Activated T-helper 2 cell treated with anti-CD3 and anti-CD28 coated beads, Interferon-gamma antibody, Interleukin-2, Interleukin-4, amounts not matched to agents 10 μg/mL and 5 μg/mL and 100 μg/mL, durations not matched to agents 14 hours and 24 hours and 36 hours (primary cell): Measurements from ENCODE around the gene APELA. TPM values are rescaled to one million over a fixed set of nuclear protein-coding genes. Genes with fewer than 3 reads are reported as not detected.
"Not testable (repeated sequence)": the region's sequence is repeated elsewhere in the genome, so short reads cannot be mapped to it uniquely, and the experiment has no call there.

Source experiments
- DNase-seq: peaks from one replicate; pipeline ENCODE4 v3.0.0; 2021; ENCODE audit warnings: low spot score
- H3K27ac Mint-ChIP-seq: one replicate; pipeline ENCODE4 v1.8.0; 2021; ENCODE audit warnings: mixed read lengths
- H3K27me3 Mint-ChIP-seq: one replicate; pipeline ENCODE4 v1.8.0; 2021; ENCODE audit warnings: low read depth, mixed read lengths
- H3K36me3 Mint-ChIP-seq: one replicate; pipeline ENCODE4 v1.8.0; 2021; ENCODE audit warnings: low read depth, mixed read lengths
- H3K4me1 Mint-ChIP-seq: one replicate; pipeline ENCODE4 v1.8.0; 2021; ENCODE audit warnings: low read depth, mixed read lengths
- H3K4me3 Mint-ChIP-seq: one replicate; pipeline ENCODE4 v1.8.0; 2021; ENCODE audit warnings: low read depth, mild to moderate bottlenecking, moderate library complexity, mixed read lengths
- H3K9me3 Mint-ChIP-seq: one replicate; pipeline ENCODE4 v1.8.0; 2021; ENCODE audit warnings: mixed read lengths
- intact Hi-C: fragments of 100-400 bp; cut with micrococcal nuclease; formaldehyde crosslinking; loops from one replicate; pipeline ENCODE4 v1.15.1; 2023
- total RNA-seq: library from RNA; stranded (reverse); gene quantifications from 2 replicates; pipeline ENCODE4 v1.2.3, GENCODE V29; 2022

APELA gene
- total RNA-seq, 1 donor from 2014 or later: not detected

DNA sequence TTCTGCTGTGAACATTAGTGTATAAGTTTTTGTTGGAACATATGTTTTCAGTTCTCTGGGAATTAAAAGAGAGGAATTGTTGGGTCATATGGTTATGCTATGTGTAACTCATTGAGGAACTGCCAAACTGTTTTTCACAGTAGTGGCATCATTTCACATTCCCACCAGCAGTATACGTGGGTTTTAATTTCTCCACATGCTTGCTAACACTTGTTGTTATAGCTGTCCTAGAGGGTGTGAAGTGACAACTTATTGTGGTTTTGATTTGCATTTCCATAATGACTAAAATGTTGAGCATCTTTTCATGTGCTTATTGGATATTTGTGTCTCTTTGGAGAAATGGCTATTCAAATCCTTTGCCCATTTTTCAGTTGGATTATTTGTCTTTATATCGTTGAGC, 13.7 kb downstream of the APELA start:
- Mint-ChIP-seq H3K27me3 (no peaks in the 10 kb centered on the region), H3K36me3 (no peaks in the 10 kb centered on the region), H3K4me3 (no peak overlapping the region), H3K4me1 (no peaks in the 10 kb centered on the region), H3K9me3 (no peaks in the 10 kb centered on the region), H3K27ac (no peak overlapping the region)
- DNase-seq: no peak
- intact Hi-C loops: no loop called here

DNA sequence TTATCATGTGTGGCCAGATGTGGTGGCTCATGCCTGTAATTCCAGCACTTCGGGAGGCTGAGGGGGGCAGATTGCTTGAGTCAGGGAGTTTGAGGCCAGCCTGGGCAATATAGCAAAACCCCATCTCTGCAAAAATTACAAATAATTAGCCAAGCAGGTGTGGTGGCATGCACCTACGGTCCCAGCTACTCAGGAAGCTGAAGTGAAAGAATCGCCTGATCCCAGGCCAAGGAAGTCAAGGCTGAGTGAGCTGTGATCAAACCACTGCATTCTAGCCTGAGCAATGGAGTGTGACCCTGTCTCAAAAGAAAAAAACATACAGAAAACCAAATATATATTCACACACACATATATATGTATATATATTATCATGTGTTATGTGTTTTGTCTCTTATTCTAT, 15.0 kb downstream of the APELA start:
- no peaks in the 10 kb centered on the region for H3K27me3 Mint-ChIP-seq
- H3K4me1 Mint-ChIP-seq: no peaks in the 10 kb centered on the region
- H3K9me3 Mint-ChIP-seq: no peaks in the 10 kb centered on the region
- intact Hi-C loops: no loop called here
- no peak for DNase-seq
- no peaks in the 10 kb centered on the region for H3K36me3 Mint-ChIP-seq
- no peak overlapping the region for H3K27ac Mint-ChIP-seq
- H3K4me3 Mint-ChIP-seq: no peak overlapping the region

- DNase-seq: no peak
- no peaks in the 10 kb centered on the region for H3K4me1 Mint-ChIP-seq
- H3K4me3 Mint-ChIP-seq: no peak overlapping the region
- H3K27ac Mint-ChIP-seq: no peak overlapping the region
- no peaks in the 10 kb centered on the region for H3K9me3 Mint-ChIP-seq
- H3K27me3 Mint-ChIP-seq: no peaks in the 10 kb centered on the region
- intact Hi-C loops: no loop called here
- H3K36me3 Mint-ChIP-seq: no peaks in the 10 kb centered on the region
These were observed 17.7 kb downstream of the APELA start for GRCh38 chr4:164894702-164895101.

DNA sequence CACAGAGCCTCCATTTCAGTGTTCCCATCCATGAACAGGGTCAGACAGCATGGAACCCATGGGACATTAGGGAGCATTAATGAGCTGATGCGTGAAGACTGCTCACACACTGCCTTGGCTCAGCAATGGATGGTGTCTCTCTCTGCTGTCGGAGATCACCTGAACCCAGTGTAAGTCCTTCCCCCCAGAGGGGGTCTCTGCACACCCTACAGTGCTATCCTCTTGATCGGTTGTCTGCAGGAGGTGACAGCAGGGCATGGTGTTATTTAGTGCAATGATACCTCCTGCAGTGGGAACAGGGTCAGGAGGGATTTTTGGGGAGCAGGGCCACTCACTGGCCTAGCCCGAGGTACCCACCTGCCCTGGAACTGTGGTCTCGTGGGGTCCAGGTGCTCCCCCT, 25.6 kb downstream of the APELA start:
- Mint-ChIP-seq H3K36me3 (no peaks in the 10 kb centered on the region), H3K27ac (no peak overlapping the region), H3K9me3 (no peaks in the 10 kb centered on the region), H3K4me3 (no peak overlapping the region), H3K4me1 (no peaks in the 10 kb centered on the region), H3K27me3 (no peaks in the 10 kb centered on the region)
- intact Hi-C loops: no loop called here
- DNase-seq: no peak

GRCh38 chr4:164904336-164904735, 27.4 kb downstream of the APELA start:
- no peaks in the 10 kb centered on the region for H3K27me3 Mint-ChIP-seq
- H3K27ac Mint-ChIP-seq: no peak overlapping the region
- no peaks in the 10 kb centered on the region for H3K36me3 Mint-ChIP-seq
- H3K9me3 Mint-ChIP-seq: no peaks in the 10 kb centered on the region
- intact Hi-C loops: no loop called here
- no peaks in the 10 kb centered on the region for H3K4me1 Mint-ChIP-seq
- H3K4me3 Mint-ChIP-seq: no peak overlapping the region
- no peak for DNase-seq

DNA sequence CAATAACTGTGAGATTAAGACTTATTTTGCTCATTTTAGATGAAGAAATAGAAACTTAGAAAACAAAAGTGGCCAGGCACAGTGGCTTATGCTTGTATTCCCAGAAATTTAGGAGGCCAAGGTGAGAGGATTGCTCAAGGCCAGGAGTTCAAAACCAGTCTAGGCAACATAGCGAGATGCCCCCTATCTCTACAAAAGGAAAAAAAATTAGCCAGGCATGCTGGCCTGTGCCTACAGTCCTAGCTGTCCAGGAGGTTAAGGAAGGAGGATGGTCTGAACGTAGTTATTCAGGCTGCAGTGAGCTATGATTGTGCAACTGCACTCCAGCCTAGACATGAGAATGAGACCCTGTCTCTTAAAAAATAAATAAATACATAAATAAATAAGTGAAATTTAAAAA, 28.0 kb downstream of the APELA start:
- H3K27me3 Mint-ChIP-seq: no peaks in the 10 kb centered on the region
- H3K36me3 Mint-ChIP-seq: no peaks in the 10 kb centered on the region
- H3K4me1 Mint-ChIP-seq: no peaks in the 10 kb centered on the region
- no peak overlapping the region for H3K27ac Mint-ChIP-seq
- no peak overlapping the region for H3K4me3 Mint-ChIP-seq
- no peaks in the 10 kb centered on the region for H3K9me3 Mint-ChIP-seq
- no peak for DNase-seq
- intact Hi-C loops: no loop called here

- no peak overlapping the region for H3K4me3 Mint-ChIP-seq
- no peaks in the 10 kb centered on the region for H3K27me3 Mint-ChIP-seq
- intact Hi-C loops: no loop called here
These were observed 29.4 kb downstream of the APELA start for GRCh38 chr4:164906368-164906767.

DNA sequence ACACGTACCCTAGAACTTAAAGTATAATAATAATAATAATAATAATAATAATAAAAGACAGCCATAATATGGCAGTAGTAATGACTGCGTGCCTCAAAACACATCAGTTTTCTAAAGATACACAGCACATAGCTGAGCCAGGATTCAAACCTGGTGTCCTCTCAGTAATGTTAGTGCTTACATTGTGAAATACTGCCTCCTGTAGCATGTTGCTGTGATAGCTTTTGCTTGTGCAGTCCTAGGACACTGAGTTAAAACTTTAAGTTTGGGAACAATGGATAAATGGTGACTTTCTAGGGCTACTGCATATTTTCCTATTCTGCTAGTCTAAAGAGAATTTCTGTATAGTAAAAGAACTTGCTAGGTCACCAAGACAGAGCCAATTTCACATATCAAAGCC, 36.5 kb downstream of the APELA start:
- H3K27ac Mint-ChIP-seq, intact Hi-C loops, H3K4me1 Mint-ChIP-seq, H3K27me3 Mint-ChIP-seq, H3K4me3 Mint-ChIP-seq, H3K9me3 Mint-ChIP-seq, H3K36me3 Mint-ChIP-seq, DNase-seq: not testable (repeated sequence)

More at GRCh38 chr4:164906368-164906767, 29.4 kb downstream of the APELA start:
- no peaks in the 10 kb centered on the region for H3K4me1 Mint-ChIP-seq
- H3K36me3 Mint-ChIP-seq: no peaks in the 10 kb centered on the region
- H3K9me3 Mint-ChIP-seq: no peaks in the 10 kb centered on the region
- no peak overlapping the region for H3K27ac Mint-ChIP-seq
- DNase-seq: no peak

DNA sequence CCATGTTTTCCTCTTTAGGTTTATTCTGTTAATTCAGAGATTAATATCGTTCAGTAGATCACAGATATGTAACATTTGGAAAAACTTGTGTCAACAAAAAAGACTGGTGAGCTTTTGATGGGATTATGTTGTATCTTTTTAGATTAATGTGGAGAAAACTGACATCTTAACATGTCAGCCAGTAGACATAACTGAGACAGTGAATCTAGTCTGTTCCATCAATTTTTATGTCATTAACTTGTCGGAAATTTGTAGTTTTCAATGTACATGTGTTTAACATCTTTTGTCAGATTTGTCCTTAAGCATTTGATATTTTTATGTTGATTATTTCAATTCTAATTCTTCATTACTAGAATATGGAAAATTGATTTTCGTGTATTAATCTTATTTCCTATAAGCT, 42.0 kb downstream of the APELA start:
- no peak overlapping the region for H3K27ac Mint-ChIP-seq
- no peaks in the 10 kb centered on the region for H3K4me1 Mint-ChIP-seq
- H3K27me3 Mint-ChIP-seq: no peaks in the 10 kb centered on the region
- no peaks in the 10 kb centered on the region for H3K9me3 Mint-ChIP-seq
- no peaks in the 10 kb centered on the region for H3K36me3 Mint-ChIP-seq
- intact Hi-C loops: no loop called here
- no peak overlapping the region for H3K4me3 Mint-ChIP-seq
- no peak for DNase-seq

- no peak for DNase-seq
- intact Hi-C loops: no loop called here
- H3K4me3 Mint-ChIP-seq: no peak overlapping the region
- H3K27ac Mint-ChIP-seq: no peak overlapping the region
- H3K4me1 Mint-ChIP-seq: no peaks in the 10 kb centered on the region
- H3K9me3 Mint-ChIP-seq: no peaks in the 10 kb centered on the region
- H3K36me3 Mint-ChIP-seq: no peaks in the 10 kb centered on the region
- no peaks in the 10 kb centered on the region for H3K27me3 Mint-ChIP-seq
These were observed 47.8 kb downstream of the APELA start for GRCh38 chr4:164924670-164925238.

DNA sequence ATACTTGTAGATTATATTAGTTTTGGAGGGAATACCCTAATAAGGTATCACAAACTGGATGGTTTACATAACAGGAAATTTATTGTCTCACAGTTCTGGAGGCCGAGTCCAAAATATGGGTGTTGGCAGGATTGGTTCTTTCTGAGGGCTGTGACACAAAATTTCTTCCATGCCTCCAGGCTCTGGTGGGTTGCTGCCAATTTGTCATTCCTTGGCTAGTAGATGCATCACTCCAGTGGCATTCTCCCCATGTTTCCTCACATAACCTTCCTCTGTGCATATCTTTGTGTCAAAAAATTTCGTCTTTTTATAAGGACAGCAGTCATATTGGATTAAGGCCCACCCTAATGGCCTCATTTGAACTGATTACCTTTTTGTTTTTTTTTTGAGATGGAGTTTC, 49.3 kb downstream of the APELA start:
- no peak overlapping the region for H3K27ac Mint-ChIP-seq
- H3K4me1 Mint-ChIP-seq: no peaks in the 10 kb centered on the region
- no peaks in the 10 kb centered on the region for H3K36me3 Mint-ChIP-seq
- intact Hi-C loops: no loop called here
- no peak for DNase-seq
- no peak overlapping the region for H3K4me3 Mint-ChIP-seq
- H3K9me3 Mint-ChIP-seq: no peaks in the 10 kb centered on the region
- H3K27me3 Mint-ChIP-seq: no peaks in the 10 kb centered on the region

GRCh38 chr4:164927101-164927500, 50.1 kb downstream of the APELA start:
- intact Hi-C loops, H3K9me3 Mint-ChIP-seq, H3K4me3 Mint-ChIP-seq, H3K27me3 Mint-ChIP-seq, H3K36me3 Mint-ChIP-seq, DNase-seq, H3K27ac Mint-ChIP-seq, H3K4me1 Mint-ChIP-seq: not testable (repeated sequence)

DNA sequence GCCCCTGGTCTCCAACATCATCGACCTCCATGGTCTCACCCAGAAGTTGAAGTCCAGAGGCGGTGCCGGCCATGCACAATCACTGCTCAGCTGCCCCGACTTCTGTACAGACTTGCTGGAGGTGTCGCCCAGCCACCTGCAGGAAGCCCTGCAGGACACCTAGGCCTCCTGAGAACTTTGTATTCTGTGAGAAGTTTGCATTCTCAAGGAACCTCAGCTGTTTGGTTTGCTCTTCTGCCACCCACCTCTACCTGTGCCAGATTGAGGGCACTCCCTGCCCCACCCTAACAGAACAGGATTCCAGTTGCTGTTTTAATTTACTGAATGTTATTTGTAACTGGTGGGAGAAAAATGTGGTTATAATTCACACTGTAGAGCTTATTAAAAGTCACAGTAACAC, 53.7 kb downstream of the APELA start:
- H3K4me3 Mint-ChIP-seq: no peak overlapping the region
- no peaks in the 10 kb centered on the region for H3K27me3 Mint-ChIP-seq
- H3K27ac Mint-ChIP-seq: no peak overlapping the region
- DNase-seq: no peak
- H3K4me1 Mint-ChIP-seq: no peaks in the 10 kb centered on the region
- no peaks in the 10 kb centered on the region for H3K36me3 Mint-ChIP-seq
- intact Hi-C loops: no loop called here
- no peaks in the 10 kb centered on the region for H3K9me3 Mint-ChIP-seq
